CMK (cell line): Measurements from ENCODE around the gene DRD4.
"Not testable (repeated sequence)": the region's sequence is repeated elsewhere in the genome, so short reads cannot be mapped to it uniquely, and the experiment has no call there.

ENCODE experiments used
- DNase-seq: peaks from one replicate; pipeline ENCODE4 v3.0.0-alpha.2; 2010; ENCODE audit warnings: low read depth

DRD4 gene

GRCh38 chr11:679271-680207 lies 42.5 kb downstream of the DRD4 start:
- DNase-seq: no peak

- no peak for DNase-seq
Measured at GRCh38 chr11:680476-680875, 43.4 kb downstream of the DRD4 start.

- no peak for DNase-seq
Measured at GRCh38 chr11:680970-681369, 43.9 kb downstream of the DRD4 start.

GRCh38 chr11:686451-687243 lies 49.6 kb downstream of the DRD4 start:
- DNase-seq: no peak

- no peak for DNase-seq
Measured at GRCh38 chr11:687751-688150, 50.7 kb downstream of the DRD4 start.

GRCh38 chr11:688681-689080 lies 51.6 kb downstream of the DRD4 start:
- no peak for DNase-seq

- DNase-seq: no peak
Measured at GRCh38 chr11:689625-690024, 52.6 kb downstream of the DRD4 start.

GRCh38 chr11:690244-690643 lies 53.2 kb downstream of the DRD4 start:
- not testable (repeated sequence) for DNase-seq
